ENCODE results near the gene VSTM2B. TPM values are rescaled to one million over a fixed set of nuclear protein-coding genes. Genes with fewer than 3 reads are reported as not detected.
"Not testable (repeated sequence)": the region's sequence is repeated elsewhere in the genome, so short reads cannot be mapped to it uniquely, and the experiment has no call there.

VSTM2B gene
- total RNA-seq, 1 donor from 2014 or later, result not detected

GRCh38 chr19:29545866-29546582 lies 20.2 kb downstream of the VSTM2B start:
- no peak for DNase-seq (ENCODE audit: low read depth in 2 of 2)

GRCh38 chr19:29546583-29547190 lies 20.9 kb downstream of the VSTM2B start:
- DNase-seq (ENCODE audit: low read depth in 2 of 2), result no peak

- no peak for DNase-seq (ENCODE audit: low read depth in 2 of 2)
Observed at GRCh38 chr19:29547361-29547960, 21.7 kb downstream of the VSTM2B start.

GRCh38 chr19:29547981-29548380 lies 22.2 kb downstream of the VSTM2B start:
- DNase-seq (ENCODE audit: low read depth in 2 of 2), result no peak

GRCh38 chr19:29548483-29549085 lies 22.8 kb downstream of the VSTM2B start:
- DNase-seq (ENCODE audit: low read depth in 2 of 2), result no peak

GRCh38 chr19:29549105-29550070 lies 23.6 kb downstream of the VSTM2B start:
- DNase-seq (ENCODE audit: low read depth in 2 of 2), result no peak

GRCh38 chr19:29550896-29551295 lies 25.1 kb downstream of the VSTM2B start:
- DNase-seq (ENCODE audit: low read depth in 2 of 2), result no peak

GRCh38 chr19:29551774-29552173 lies 26.0 kb downstream of the VSTM2B start:
- DNase-seq (ENCODE audit: low read depth in 2 of 2), result no peak

GRCh38 chr19:29552454-29553280 lies 26.9 kb downstream of the VSTM2B start:
- no peak for DNase-seq (ENCODE audit: low read depth in 2 of 2)

GRCh38 chr19:29554149-29554548 lies 28.4 kb downstream of the VSTM2B start:
- no peak for DNase-seq (ENCODE audit: low read depth in 2 of 2)

GRCh38 chr19:29559110-29559509 lies 33.3 kb downstream of the VSTM2B start:
- DNase-seq (ENCODE audit: low read depth in 2 of 2), result not testable (repeated sequence)

GRCh38 chr19:29559743-29560142 lies 33.9 kb downstream of the VSTM2B start:
- DNase-seq (ENCODE audit: low read depth in 2 of 2), result no peak

GRCh38 chr19:29560313-29561075 lies 34.7 kb downstream of the VSTM2B start:
- no peak for DNase-seq (ENCODE audit: low read depth in 2 of 2)

GRCh38 chr19:29561601-29562000 lies 35.8 kb downstream of the VSTM2B start:
- DNase-seq (ENCODE audit: low read depth in 2 of 2), result no peak

- DNase-seq (ENCODE audit: low read depth in 2 of 2), result no peak
Observed at GRCh38 chr19:29562299-29563297, 36.8 kb downstream of the VSTM2B start.

- DNase-seq (ENCODE audit: low read depth in 2 of 2), result no peak
Observed at GRCh38 chr19:29563486-29564101, 37.8 kb downstream of the VSTM2B start.

GRCh38 chr19:29564574-29565005 lies 38.8 kb downstream of the VSTM2B start:
- DNase-seq (ENCODE audit: low read depth in 2 of 2), result no peak

GRCh38 chr19:29565171-29565570 lies 39.4 kb downstream of the VSTM2B start:
- no peak for DNase-seq (ENCODE audit: low read depth in 2 of 2)
